ENCODE data around the gene SPOCK1. TPM values are rescaled to one million over a fixed set of nuclear protein-coding genes. Genes with fewer than 3 reads are reported as not detected.

The SPOCK1 gene
- total and polyA plus RNA-seq, 3 donors from 2014 or later: 63.8 to 111 (median 101) TPM

DNA sequence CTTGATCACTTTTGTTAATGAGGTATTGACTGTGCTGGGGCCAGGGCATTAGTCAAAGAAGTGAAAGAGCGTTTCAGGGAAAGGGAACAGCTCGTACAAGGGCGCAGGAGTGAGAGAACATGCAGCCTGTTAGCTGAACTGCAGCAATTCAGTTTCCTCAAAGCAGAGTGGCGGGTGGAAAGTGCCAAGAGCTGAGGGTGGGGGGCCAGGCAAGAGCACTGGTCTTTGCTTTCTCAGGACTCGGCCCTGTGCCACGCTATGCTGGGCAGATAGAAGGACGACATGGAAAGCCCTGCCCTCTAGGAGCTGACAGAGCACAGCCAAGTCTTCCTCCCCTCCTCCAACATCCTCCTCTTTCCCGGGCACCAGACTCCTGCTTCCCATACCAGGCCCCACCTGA, 304.8 kb downstream of the SPOCK1 start:
- TF ChIP-seq POLR2A (IDR thresholded peaks at IDR 0.05): no peak
- TF ChIP-seq, protein P1, sequence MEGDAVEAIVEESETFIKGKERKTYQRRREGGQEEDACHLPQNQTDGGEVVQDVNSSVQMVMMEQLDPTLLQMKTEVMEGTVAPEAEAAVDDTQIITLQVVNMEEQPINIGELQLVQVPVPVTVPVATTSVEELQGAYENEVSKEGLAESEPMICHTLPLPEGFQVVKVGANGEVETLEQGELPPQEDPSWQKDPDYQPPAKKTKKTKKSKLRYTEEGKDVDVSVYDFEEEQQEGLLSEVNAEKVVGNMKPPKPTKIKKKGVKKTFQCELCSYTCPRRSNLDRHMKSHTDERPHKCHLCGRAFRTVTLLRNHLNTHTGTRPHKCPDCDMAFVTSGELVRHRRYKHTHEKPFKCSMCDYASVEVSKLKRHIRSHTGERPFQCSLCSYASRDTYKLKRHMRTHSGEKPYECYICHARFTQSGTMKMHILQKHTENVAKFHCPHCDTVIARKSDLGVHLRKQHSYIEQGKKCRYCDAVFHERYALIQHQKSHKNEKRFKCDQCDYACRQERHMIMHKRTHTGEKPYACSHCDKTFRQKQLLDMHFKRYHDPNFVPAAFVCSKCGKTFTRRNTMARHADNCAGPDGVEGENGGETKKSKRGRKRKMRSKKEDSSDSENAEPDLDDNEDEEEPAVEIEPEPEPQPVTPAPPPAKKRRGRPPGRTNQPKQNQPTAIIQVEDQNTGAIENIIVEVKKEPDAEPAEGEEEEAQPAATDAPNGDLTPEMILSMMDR (IDR thresholded peaks at IDR 0.05): no peak
- intact Hi-C loops (cut with DNase I; ENCODE audit: low total_unique reads): no loop called here
- Histone ChIP-seq H3K4me3 (no peak overlapping the region), H3K9me3 (no peaks in the 10 kb centered on the region), H3K27ac (peak overlapping the region in 1 of 2 donors; percentile 4), H3K27me3 (no peaks in the 10 kb centered on the region), H3K4me1 (peaks cover 17% of the 10 kb centered on the region), H3K36me3 (ENCODE audit: low read depth, missing control alignments) (no peaks in the 10 kb centered on the region)
- 50 to 55% methylated on average over 8 of the region's 8 CpGs for WGBS, 2 donors
- no peak for DNase-seq

DNA sequence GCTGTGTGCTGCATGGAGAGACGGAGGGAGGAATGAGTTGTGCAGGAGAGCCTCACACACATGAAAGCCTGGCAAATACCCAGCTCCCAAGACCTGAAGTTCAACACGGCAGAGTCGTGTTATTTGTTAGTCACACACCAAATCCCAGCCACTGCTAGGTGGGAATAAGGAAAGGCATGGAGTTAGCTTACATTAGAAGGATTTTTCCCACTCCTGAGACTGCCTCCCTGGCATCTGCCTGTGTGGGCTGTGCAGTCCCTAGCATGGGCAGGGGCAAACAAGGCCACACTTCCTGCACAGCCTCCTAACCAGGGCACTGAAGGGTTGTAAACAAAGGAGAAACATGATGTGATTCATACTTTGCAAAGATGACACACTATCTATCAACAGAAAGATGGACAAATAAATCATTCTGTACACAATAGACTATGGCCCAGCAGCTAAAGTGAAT, 306.8 kb downstream of the SPOCK1 start:
- Histone ChIP-seq H3K4me1 (peaks cover 17% of the 10 kb centered on the region), H3K36me3 (ENCODE audit: low read depth, missing control alignments) (no peaks in the 10 kb centered on the region), H3K4me3 (no peak overlapping the region), H3K27me3 (no peaks in the 10 kb centered on the region), H3K27ac (peak overlapping the region in 1 of 2 donors; percentile 5), H3K9me3 (no peaks in the 10 kb centered on the region)
- DNase-seq: peak; percentile 52
- WGBS, 2 donors: 41 to 79% methylated on average over 3 of the region's 3 CpGs
- intact Hi-C loops (cut with DNase I; ENCODE audit: low total_unique reads): no loop called here
- TF ChIP-seq POLR2A (IDR thresholded peaks at IDR 0.05): no peak
- TF ChIP-seq, protein P1 (IDR thresholded peaks at IDR 0.05): no peak

DNA sequence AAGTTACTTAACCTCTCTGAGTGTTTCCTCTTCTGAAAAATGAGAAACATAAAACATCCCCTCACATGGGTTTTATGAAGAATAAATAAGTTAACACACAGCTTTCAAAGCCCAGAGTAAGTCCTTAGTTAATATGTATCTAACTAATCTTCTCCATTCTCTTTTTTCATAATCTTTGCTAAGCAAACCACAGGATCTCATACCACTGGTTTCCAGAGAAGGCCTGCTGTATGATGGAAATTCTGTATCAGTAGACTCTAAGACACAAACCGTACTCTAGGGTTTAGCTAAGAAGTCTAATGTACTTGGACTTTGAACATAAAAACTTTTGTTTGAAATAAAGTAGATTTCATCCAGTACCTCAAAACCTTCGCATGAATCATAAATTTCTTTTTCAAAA, 307.9 kb downstream of the SPOCK1 start:
- intact Hi-C loops (cut with DNase I; ENCODE audit: low total_unique reads): no loop called here
- no peak for TF ChIP-seq POLR2A (IDR thresholded peaks at IDR 0.05)
- TF ChIP-seq, protein P1 (IDR thresholded peaks at IDR 0.05): no peak
- H3K4me1 ChIP-seq: peaks cover 17% of the 10 kb centered on the region
- 43 to 47% methylated on average over 2 of the region's 2 CpGs for WGBS, 2 donors
- no peaks in the 10 kb centered on the region for H3K36me3 ChIP-seq (ENCODE audit: low read depth, missing control alignments)
- no peak for DNase-seq
- peak overlapping the region; percentile 5 to 59 for H3K27ac ChIP-seq
- no peak overlapping the region for H3K4me3 ChIP-seq
- H3K27me3 ChIP-seq: no peaks in the 10 kb centered on the region
- H3K9me3 ChIP-seq: no peaks in the 10 kb centered on the region

DNA sequence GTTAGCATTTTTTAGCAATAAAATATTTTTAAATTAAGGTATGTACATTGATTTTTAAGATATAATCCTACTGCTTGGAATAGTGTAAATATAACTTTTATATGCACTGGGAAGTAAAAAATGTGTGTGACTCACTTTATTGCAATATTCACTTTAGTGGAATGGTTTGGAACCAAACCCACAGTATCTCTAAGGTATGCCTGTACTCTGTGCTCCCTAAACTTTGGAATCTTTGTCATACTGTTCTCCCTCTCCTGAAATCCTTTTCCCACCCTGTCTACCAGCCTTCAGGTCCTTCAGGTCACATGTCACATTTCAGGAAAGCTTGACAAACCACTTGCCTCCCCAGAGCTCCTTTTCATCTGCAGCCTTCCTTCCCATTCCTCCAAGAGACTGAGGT, 308.7 kb downstream of the SPOCK1 start:
- intact Hi-C loops (cut with DNase I; ENCODE audit: low total_unique reads): no loop called here
- peak overlapping the region; percentile 5 to 59 for H3K27ac ChIP-seq
- DNase-seq: no peak

DNA sequence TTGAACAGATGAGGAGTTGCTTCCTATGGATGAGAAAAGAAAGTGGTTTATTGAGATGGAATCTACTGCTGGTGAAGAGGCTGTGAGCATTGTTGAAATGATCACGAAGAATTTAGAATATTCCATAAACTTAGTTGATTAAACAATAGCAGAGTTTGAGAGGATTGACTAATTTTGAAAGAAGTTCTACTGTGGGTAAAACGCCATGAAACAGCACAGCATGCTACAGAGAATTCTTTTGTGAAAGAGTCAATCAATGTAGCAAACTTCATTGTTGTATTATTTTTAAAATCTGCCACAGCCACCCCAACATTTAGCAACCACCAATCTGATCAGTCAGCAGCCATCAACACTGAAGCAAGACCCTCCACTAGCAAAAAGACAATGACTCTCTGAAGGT, 309.1 kb downstream of the SPOCK1 start:
- H3K27ac ChIP-seq: peak overlapping the region in 1 of 2 donors; percentile 5
- H3K9me3 ChIP-seq: no peaks in the 10 kb centered on the region
- TF ChIP-seq, protein P1 (IDR thresholded peaks at IDR 0.05): no peak
- no peak for TF ChIP-seq POLR2A (IDR thresholded peaks at IDR 0.05)
- no peak overlapping the region for H3K4me3 ChIP-seq
- H3K4me1 ChIP-seq: peaks cover 17% of the 10 kb centered on the region
- DNase-seq: no peak
- no peaks in the 10 kb centered on the region for H3K36me3 ChIP-seq (ENCODE audit: low read depth, missing control alignments)
- intact Hi-C loops (cut with DNase I; ENCODE audit: low total_unique reads): no loop called here
- WGBS, 2 donors: 42 to 69% methylated on average over 2 of the region's 2 CpGs
- H3K27me3 ChIP-seq: no peaks in the 10 kb centered on the region

More for the DNA sequence above, 308.7 kb downstream of the SPOCK1 start:
- Histone ChIP-seq H3K27me3 (no peaks in the 10 kb centered on the region), H3K36me3 (ENCODE audit: low read depth, missing control alignments) (no peaks in the 10 kb centered on the region), H3K9me3 (no peaks in the 10 kb centered on the region), H3K4me3 (no peak overlapping the region), H3K4me1 (peaks cover 17% of the 10 kb centered on the region)
- TF ChIP-seq, protein P1 (IDR thresholded peaks at IDR 0.05): no peak
- TF ChIP-seq POLR2A (IDR thresholded peaks at IDR 0.05): no peak
